DMS 273 (cell line): ENCODE results near the gene SLC2A13.
"Not testable (repeated sequence)": the region's sequence is repeated elsewhere in the genome, so short reads cannot be mapped to it uniquely, and the experiment has no call there.

Source experiments
- DNase-seq: peaks from one replicate; lab custom pipeline; 2025; ENCODE audit not compliant: unreplicated experiment; lab: John Stamatoyannopoulos, UW

SLC2A13 gene

DNA sequence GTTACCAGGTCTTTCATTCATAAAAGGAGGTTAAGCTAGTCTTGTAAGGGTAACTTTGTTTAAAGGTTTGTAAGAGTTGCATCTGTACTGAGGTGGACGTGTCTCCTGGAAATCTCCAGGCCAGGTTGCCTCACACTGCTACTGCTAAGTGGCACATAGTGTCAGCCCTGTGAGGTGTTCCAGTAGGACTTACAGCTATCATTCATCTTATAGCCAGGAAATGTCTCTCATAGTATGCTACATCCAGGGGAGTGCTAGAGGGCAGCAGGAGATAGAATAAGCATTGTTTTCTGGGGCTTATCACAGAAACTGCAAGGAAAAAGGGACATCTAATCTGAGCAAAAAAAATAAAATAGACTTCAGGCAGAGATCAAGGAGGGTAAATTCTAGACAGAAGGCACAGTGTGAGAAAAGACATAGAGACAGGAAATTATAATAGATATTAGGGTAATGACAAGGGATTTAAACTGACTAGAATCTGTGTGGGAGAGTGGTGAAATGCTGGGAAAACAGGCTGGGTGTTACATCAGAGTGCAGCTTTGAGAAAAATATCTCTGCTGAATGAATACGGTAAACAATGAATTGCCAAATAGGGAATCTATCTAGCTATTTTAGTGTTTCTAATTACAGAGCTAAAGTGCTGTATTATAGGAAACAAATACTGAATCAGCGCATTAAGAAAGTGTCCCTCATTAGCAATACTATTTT, 281.2 kb downstream of the SLC2A13 start:
- DNase-seq: no peak

DNA sequence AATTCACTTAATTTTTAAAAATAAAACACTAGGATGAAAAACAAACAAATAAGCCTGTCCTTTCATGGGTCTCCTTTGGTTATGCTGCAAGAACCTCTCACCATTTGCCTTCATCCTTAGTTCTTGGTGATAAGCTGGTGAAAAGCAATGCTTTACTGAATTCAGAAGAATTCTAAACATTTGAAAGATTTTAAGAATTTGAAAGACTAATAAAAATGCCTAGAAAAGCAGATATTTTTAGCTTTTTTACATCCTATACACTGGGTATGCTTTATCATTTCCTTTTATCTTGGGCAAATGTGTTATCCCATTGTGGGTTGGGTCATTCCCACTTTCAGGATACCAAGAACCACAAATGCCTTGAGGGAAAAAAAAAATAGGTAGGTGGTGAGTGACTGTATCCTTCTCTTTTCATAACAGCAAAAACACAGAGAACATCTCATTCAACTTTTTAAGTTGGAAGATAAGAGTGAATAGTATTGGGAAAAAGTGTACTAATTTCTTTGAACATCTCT, 289.2 kb downstream of the SLC2A13 start:
- DNase-seq: no peak

DNA sequence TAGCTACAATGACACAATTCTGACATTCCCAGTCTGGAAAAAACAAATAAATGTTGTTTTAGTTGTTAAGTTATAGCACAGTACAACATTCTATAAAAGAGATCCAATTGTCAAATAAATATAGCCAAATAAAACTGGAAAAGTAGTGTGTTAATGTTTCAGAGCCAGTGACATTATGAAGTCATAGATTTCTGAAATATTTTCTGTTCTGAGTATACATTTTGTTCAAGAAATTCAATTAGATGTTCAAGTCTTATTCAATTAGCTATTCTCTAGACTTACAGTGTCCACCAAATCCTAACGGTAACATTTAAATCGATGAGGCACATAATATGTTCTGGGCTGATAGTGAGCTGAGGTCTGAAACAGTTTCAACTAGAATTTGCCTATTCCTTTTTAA, 290.1 kb downstream of the SLC2A13 start:
- DNase-seq: no peak

DNA sequence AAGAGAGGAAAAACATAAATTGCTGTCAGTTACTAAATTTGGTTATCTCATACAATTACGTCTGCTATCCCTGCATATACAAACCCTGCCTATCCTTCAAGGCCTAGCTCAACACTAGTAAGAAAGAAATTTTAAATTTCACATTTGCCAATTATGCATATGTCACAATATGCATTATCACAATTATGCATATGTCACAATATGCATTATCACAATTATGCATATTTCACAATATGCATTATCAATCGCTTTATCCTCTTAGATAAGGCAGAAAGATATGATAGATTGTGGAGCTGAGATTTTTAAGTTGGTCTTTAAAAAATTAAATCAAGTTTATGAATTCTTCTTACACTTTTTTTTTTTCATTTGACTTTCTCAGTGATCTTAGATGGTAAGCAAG, 291.3 kb downstream of the SLC2A13 start:
- DNase-seq: no peak

DNA sequence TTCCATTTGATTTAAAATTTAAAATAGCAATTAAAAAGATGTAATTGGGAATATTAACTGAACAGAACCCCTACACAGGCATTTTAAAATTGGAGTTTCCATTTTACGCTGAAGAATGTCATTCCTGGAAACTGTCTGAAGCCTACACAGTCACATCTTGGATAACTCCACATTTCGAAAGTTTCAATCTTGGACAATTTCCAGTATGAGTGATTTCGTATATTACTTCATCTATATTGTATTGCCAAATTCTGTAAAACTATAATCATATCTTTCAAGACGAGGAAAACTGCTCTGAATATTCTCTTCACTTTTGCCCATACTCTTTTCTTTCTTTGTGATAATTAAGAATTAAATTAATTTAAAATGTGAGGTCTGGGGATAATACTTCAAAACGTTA, 292.1 kb downstream of the SLC2A13 start:
- no peak for DNase-seq

DNA sequence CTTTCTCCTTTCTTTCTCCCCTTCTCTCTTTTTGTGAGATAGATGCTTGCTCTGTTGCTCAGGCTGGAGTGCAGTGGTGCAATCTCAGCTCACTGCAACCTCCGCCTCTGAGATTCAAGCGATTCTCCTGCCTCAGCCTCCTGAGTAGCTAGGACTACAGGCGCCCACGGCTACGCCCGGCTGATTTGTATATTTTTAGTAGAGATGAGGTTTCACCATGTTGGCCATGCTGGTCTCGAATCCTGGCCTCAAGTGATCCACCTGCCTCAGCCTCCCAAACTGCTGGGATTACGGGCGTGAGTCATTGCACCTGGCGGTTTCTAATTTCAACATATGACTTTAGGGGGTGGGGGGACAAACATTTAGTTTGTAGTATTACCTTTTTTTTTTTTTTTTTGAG, 293.4 kb downstream of the SLC2A13 start:
- not testable (repeated sequence) for DNase-seq

DNA sequence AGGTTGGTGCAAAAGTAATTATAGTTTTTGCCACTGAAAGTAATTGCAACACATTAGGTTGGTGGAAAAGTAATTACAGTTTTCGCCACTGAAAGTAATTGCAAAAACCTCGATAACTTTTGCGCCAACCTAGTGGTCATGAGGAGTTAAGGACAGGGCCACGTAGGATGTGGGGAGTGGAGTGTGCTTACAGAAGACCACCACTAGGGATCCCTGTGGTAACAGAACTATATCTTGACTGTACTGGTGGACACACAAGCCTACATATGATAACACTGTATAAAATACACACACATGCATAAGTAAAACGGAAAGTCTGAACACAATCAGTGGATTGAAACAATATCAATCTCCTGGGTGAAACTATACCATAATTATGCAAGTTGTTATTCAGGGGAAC, 298.8 kb downstream of the SLC2A13 start:
- peak; percentile 57 for DNase-seq

DNA sequence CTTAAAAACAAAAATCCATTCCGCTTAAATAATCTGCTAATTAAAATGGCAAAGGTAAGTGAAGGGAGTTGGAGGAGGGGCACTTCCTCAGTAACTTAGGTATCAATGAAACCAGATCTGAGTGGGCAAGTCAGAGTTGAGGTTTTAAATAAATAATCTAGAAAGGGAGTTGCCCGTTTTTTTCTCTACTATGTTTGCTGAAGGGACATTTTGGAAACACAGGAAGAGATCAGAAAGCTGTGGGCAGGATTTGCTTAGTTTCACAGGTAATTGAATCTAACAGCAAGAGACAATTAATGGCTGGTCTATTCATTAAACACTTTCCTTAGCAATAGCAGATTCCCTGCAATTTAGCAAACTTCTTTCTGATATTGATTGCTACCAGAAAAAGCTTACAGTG, 300.2 kb downstream of the SLC2A13 start:
- DNase-seq: no peak

DNA sequence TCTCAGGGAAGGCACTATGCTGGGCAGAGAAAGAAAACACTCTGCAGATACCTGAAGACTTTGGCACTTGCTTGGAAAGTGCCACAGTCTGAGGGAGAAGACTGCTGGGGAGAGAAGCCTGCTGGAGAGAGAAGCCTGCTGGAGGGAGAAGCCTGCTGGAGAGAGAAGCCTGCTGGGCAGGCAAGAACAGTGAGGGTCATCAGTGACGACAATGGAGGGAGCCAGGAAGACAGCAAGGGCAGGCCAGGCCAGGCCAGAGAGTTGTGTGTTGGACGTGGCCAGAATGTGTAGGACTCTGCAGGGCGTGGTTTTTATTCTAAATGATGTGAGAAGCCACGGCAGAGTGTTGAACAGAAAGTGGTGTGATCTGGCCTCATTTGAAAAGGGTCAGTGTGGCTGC, 301.0 kb downstream of the SLC2A13 start:
- no peak for DNase-seq

DNA sequence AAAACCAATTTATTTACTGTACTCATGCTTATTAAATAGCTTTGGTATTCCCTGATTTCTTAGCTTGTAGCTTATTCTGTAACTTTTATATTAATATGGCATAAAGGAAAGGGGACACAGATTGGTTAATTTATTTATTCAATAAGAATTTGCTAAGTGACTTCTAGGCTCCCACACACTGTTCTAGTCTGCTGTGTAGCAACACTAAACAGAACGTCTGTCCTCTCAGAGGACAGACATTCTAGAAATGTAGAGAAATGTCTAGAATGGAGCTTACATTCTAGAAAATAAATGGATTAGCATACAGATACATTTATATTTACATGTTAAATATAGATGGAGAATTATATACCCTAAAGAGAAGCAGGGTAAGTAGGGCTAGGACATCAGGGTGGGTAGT, 301.4 kb downstream of the SLC2A13 start:
- no peak for DNase-seq

DNA sequence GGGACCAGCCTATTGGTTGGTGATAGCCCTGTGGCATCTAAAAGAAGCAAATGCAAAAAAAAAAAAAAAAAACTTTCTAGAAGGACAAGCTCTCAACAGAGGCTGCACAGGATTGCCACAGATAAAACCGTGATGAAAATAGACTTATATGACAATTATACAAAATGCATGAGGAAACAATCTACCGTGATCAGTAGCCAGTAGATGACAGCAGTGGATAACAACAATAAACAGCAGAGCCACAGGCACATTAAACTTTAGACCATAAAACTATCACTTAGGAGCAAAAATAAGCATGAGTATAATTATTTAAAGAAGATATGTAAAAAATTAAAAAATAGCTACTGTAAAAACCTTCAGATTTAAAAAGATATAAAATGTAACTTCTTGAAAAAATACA, 302.7 kb downstream of the SLC2A13 start:
- DNase-seq: no peak

DNA sequence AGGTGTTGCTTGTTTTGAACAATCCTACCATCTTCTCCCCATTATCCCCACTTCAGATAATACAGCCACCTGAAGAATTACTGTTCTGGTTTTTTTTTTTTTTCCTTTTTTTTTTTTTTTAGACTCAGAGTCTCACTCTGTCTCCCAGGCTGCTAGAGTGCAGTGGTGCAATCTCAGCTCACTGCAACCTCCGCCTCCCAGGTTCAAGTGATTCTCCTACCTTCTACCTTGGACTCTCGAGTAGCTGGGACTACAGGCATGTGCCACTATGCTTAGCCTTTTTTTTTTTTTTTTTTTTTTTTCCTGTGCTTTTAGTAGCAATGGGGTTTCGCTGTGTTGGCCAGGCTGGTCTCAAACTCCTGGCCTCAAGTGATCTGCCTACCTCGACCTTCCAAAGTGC, 306.9 kb downstream of the SLC2A13 start:
- DNase-seq: no peak

DNA sequence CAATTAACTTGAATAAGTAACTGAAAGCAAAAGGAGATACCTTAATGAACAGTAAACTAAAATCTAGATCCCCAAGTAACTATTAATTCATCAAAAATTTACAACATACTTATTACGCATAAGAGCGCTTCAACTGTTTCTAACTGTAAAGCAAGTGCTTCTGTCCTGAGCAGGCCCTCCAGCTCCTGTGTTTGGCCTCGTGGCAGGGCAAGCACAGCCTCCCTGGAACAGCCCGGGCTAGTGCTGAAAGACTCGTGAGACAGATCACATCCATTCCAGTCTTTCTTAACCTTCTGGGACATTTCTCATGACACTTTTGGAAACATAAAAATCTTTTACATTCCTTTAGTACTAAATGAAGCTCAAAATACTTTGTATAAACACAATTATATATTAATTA, 307.5 kb downstream of the SLC2A13 start:
- no peak for DNase-seq

DNA sequence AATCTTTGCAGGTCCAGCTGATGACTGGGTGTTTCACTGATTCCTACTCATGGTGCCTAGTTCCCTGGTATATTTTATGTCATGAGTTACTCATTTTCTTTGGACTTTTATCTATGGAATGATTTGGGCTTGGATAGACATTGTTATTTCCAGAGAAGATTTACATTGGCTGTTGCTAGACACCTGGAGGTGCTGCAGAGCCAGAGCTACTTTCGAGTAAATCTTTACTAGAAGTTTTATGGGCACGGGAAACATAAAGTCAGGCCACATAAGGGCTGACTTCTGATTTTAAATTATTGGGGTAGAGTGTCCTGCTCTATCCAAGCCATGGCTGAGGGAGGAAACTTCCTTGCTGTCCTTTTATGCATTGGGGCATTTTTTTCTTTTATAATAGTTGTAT, 310.4 kb downstream of the SLC2A13 start:
- DNase-seq: no peak

DNA sequence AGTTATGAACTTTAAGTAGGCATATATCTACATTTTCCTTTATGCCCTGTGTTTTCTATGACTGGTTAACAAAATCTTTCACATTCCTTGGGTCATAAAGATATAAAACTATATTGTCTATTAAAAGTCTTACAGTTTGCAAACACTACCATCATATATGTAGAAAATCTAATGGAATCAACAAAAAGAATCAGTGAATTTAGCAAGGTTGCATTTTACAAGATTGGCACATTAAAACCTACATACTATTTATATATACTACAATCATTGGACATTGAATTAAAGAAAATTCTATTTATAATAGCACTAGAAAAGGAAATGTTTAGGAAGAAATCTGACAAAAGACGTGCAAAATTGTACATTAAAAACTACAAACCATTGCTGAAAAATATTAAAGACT, 312.9 kb downstream of the SLC2A13 start:
- DNase-seq: no peak

DNA sequence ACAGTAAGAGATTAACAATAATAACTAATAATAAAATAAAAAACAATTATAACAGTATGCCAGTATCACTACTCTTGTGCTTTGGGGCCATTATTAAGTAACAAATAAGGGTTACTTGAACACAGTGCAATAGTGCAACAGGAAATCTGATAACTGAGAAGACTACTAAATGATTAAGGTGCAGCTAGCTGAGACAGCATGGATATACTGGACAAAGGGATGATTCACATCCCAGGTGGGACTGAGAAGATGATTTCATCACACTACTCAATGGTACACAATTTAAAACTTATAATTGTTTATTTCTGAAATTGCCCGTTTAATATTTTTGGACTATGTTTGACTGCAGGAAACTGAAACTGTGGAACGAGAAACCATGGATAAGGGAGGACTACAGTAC, 317.6 kb downstream of the SLC2A13 start:
- DNase-seq: no peak

DNA sequence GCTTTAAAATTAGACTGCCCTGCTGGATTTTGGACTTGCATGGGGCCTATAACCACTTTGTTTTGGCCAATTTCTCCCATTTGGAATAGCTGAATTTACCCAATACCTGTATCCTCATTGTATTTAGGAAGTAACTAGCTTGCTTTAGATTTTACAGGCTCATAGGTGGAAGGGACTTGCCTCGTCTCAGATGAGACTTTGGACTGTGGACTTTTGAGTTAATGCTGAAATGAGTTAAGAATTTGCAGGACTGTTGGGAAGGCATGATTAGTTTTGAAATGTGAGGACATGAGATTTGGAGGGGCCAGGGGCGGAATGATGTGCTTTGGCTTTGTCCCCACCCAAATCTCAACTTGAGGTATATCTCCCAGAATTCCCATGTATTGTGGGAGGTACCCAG, 320.1 kb downstream of the SLC2A13 start:
- DNase-seq: not testable (repeated sequence)

DNA sequence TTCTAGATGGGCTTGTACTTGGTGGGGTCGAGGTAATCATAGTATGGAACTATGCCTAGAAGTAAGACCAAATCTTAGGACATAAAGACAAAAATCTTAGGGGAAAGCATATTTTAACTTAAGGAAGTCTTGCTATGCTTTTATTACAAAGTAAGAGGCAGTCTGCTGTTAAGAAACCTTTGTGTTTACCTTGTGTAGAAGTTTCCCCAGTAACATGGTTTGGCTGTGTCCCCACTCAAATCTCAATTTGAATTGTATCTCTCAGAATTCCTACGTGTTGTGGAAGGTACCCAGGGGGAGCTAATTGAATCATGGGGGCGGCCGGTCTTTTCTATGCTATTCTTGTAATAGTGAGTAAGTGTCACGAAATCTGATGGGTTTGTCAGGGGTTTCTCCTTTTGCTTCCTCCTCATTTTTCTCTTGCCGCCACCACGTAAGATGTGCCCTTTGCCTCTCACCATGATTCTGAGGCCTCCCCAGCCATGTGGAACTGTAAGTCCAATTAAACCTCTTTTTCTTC, 323.8 kb downstream of the SLC2A13 start:
- DNase-seq: no peak

DNA sequence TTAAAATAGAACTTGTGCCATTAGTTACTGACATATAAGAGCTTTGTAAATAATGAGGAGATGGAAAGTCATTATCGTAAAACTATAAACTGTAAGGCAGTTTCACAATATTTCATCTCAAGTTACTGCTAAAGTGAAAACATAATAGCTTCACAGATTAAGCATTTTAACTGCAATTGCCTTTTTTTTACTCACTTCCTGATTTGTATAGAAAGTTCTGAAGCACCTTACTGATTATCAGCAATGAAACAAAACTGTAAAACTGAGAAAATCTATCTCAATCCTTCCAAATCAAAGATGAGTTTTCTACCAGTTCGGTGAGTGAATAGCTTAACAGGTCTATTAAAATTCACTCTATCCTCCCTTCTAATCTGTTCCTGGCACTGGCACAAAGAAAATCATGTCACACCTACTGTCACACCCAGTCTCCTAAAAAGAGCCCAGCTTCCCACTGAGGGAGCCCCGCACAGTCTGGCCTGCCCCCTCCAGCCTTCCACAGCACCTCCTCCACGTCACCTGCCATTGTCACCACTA, 324.9 kb downstream of the SLC2A13 start:
- no peak for DNase-seq

DNA sequence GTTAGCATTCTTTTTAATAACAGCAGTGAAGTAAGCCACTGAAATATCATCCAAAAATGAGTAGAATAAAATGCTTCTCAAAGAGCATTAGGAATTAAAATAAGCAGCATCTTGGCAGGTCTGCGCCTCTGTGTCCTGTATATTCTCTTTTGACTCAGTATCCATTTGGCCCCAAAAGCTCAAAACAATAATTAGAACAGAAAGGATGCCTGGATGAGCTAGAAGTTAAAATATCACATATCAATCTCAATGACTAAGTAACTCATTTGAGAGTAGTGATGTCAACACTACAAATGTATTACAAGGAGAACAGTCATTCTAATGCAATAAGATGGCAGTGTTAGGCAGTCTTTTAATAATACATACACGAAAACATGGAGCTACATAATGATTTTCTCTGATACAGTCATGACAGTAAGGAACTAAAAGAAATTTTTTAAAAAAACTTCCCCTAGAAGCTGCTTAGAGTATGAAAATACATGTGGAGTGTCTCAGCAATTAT, 325.4 kb downstream of the SLC2A13 start:
- no peak for DNase-seq

DNA sequence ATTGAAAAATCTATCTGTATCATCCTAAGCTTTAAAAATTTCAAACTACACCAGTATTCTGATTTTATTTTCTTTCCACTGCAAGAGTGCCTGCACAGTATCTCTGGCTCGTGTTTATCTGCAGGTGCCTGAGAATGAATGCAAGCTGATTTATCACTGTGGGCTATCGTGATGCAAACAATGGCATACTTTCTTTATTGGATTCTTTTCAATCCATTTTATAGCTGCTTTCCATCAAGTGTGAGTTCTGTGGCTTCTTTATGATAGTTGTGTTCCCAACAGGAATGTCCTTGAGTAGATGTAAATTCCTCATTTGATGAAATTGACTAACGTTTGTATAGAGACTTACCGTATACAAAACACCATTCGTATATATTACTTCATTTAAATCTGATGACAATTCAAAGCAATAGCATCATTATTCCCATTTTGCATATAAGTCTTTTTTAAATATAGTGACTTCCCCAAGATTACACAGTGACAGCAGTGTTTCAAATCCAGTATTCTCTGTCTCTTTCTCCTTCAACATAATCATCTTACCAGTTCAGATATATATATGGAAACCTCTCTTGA, 326.0 kb downstream of the SLC2A13 start:
- no peak for DNase-seq

DNA sequence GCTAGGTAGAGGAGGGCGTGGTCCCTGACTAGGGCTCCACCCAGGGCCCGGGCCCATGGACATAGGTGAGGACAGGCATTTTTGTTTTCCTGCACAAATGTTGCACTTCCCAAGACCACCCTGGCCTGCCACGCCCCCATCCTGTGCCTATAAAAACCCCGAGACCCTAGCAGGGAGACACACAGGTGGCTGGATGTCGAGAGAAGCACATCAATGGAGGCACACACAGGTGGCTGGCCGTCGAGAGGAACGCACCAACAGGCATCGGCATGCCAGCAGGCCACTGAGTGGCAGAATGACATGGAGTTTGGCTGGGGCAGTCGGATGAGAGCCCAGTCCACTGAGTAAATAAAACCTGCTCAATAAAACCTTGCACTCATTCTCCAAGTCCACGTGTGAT, 328.4 kb downstream of the SLC2A13 start:
- no peak for DNase-seq
